Measurements from ENCODE around the gene RNF151.
A peak's percentile ranks its signal among the peaks of the same experiment; 100 is the strongest.

Gene RNF151

GRCh38 chr16:1964506-1965395 lies 1.9 kb upstream of the RNF151 start, which contains the start of gene RPS2:
RPS2 (minus strand) TSS chr16:1964826; CDS start chr16:1964625, 201 bp downstream.
- DNase-seq (ENCODE audit: low spot score), result peak; percentile 100
- in situ Hi-C loops (cut with MboI; ENCODE audit: low sequenced_read_pairs, unreplicated experiment), result no loop called here

GRCh38 chr16:1965396-1966001 lies 1.2 kb upstream of the RNF151 start:
- in situ Hi-C loops (cut with MboI; ENCODE audit: low sequenced_read_pairs, unreplicated experiment), result no loop called here
- TF ChIP-seq, protein P1, sequence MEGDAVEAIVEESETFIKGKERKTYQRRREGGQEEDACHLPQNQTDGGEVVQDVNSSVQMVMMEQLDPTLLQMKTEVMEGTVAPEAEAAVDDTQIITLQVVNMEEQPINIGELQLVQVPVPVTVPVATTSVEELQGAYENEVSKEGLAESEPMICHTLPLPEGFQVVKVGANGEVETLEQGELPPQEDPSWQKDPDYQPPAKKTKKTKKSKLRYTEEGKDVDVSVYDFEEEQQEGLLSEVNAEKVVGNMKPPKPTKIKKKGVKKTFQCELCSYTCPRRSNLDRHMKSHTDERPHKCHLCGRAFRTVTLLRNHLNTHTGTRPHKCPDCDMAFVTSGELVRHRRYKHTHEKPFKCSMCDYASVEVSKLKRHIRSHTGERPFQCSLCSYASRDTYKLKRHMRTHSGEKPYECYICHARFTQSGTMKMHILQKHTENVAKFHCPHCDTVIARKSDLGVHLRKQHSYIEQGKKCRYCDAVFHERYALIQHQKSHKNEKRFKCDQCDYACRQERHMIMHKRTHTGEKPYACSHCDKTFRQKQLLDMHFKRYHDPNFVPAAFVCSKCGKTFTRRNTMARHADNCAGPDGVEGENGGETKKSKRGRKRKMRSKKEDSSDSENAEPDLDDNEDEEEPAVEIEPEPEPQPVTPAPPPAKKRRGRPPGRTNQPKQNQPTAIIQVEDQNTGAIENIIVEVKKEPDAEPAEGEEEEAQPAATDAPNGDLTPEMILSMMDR (IDR thresholded peaks at IDR 0.05; ENCODE audit: borderline replicate concordance, control extremely low read depth, extremely low read depth, insufficient read depth, missing control alignments), result no peak
- DNase-seq (ENCODE audit: low spot score), result no peak

More at GRCh38 chr16:1964506-1965395, 1.9 kb upstream of the RNF151 start, which contains the start of gene RPS2:
- TF ChIP-seq, protein P1 (IDR thresholded peaks at IDR 0.05; ENCODE audit: borderline replicate concordance, control extremely low read depth, extremely low read depth, insufficient read depth, missing control alignments), result no peak

DNA sequence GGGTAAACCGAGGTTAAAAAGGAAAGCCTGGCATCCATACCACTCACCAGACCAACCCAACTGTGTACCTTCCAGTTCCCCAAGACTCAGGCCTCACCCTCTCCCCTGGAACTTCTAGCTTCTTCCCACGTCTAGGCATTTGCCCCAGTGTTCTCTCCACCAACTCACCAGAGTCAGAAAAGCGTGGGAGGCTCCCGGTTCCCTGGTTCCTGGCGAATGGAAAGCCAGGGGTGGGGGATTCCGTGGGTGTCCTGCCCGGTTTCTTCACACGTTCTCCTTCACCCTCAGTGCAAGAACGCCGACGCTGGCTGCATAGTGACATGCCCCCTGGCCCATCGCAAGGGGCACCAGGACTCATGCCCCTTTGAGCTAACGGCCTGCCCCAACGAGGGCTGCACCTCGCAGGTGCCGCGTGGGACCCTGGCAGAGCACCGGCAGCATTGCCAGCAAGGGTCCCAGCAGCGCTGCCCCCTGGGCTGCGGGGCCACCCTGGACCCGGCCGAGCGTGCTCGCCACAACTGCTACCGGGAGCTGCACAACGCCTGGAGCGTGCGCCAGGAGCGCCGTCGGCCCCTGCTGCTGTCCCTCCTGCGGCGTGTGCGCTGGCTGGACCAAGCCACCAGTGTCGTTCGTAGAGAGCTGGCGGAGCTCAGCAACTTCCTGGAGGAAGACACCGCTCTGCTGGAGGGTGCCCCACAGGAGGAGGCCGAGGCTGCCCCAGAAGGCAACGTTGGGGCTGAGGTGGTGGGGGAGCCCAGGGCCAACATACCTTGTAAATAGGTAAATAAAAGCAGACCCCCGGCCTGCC lies 1.7 kb downstream of the RNF151 start:
- in situ Hi-C loops (cut with MboI; ENCODE audit: low sequenced_read_pairs, unreplicated experiment), result no loop called here
- TF ChIP-seq, protein P1 (IDR thresholded peaks at IDR 0.05; ENCODE audit: borderline replicate concordance, control extremely low read depth, extremely low read depth, insufficient read depth, missing control alignments), result no peak
- DNase-seq (ENCODE audit: low spot score), result no peak

DNA sequence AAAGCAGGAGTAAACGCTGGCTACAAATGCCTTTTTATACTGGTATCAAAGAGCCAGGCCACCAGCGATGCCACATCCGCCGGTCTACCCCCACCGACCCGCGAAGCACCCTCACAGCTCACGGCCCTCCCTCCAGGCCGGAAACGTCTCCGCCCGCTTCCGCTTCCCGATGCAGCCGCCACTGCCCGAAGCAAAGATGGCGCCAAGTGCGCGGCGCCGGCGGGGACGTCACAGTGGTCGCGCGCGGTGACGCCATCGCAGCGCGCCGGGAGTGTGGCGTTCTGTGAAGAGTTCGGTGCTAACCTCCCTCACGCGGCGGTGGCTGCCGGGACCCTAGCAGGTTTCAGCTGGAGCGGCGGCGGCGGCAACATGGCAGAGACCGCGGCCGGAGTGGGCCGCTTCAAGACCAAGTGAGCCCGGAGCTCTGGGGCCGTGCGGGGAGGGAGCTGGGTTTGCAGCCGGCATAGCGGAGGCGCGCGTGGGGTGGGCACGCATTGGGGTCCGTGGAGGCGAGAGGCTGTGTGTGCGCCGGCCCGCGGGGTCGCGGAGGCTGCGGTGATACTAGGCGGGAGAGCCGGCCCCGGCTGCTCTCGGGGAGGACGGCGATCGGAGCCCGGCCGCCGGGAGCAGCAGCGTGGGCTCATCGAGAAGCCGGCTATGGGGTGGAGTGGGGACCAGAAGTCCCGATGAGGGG lies 5.3 kb downstream of the RNF151 start, which contains the start of gene TBL3:
TBL3 (plus strand) TSS at position 258 of the 694 bp plus-strand sequence; CDS start at position 370, 112 bp downstream.
- in situ Hi-C loops (cut with MboI; ENCODE audit: low sequenced_read_pairs, unreplicated experiment), result no loop called here
- peak; percentile 96 for DNase-seq (ENCODE audit: low spot score)
- TF ChIP-seq, protein P1 (IDR thresholded peaks at IDR 0.05; ENCODE audit: borderline replicate concordance, control extremely low read depth, extremely low read depth, insufficient read depth, missing control alignments), result no peak

- TF ChIP-seq, protein P1 (IDR thresholded peaks at IDR 0.05; ENCODE audit: borderline replicate concordance, control extremely low read depth, extremely low read depth, insufficient read depth, missing control alignments), result no peak
- no peak for DNase-seq (ENCODE audit: low spot score)
- in situ Hi-C loops (cut with MboI; ENCODE audit: low sequenced_read_pairs, unreplicated experiment), result no loop called here
These were observed 5.8 kb downstream of the RNF151 start for GRCh38 chr16:1972490-1972877.
